CD4-positive, CD25-positive, alpha-beta regulatory T cell (primary cell): ENCODE data around the gene RHD. TPM values are rescaled to one million over a fixed set of nuclear protein-coding genes. Genes with fewer than 3 reads are reported as not detected.
A peak's percentile ranks its signal among the peaks of the same experiment; 100 is the strongest.
"Not testable (repeated sequence)": the region's sequence is repeated elsewhere in the genome, so short reads cannot be mapped to it uniquely, and the experiment has no call there.

Experiments used
- ATAC-seq, 2 donors: fragments of 150-1000 bp; cut with Tn5 transposase; one replicate each; pipeline ENCODE4 v1.10.0; 2021; ENCODE audit warnings: low read depth in 2 of 2, moderate number of reproducible peaks in 2 of 2, moderate library complexity in 1 of 2
- DNase-seq, 3 donors: peaks; one replicate each; pipeline versions ENCODE4 v3.0.0 to v3.0.0-alpha.2; 2012 to 2022; ENCODE audit warnings: mixed read lengths in 1 of 3
- H3K27ac ChIP-seq: one replicate; pipeline ENCODE4 v1.7.0; 2013; ENCODE audit warnings: mild to moderate bottlenecking, low read length; ENCODE audit not compliant: insufficient read depth, poor library complexity, severe bottlenecking
- H3K27me3 ChIP-seq: one replicate; pipeline ENCODE4 v1.7.0; 2013; ENCODE audit warnings: low read length; ENCODE audit not compliant: control insufficient read depth, insufficient read depth
- H3K36me3 ChIP-seq: one replicate; pipeline ENCODE4 v1.7.0; 2013; ENCODE audit warnings: mild to moderate bottlenecking, low read length, moderate library complexity; ENCODE audit not compliant: control insufficient read depth, insufficient read depth
- H3K4me1 ChIP-seq: 2 replicates; pipeline ENCODE4 v1.7.0; 2013; ENCODE audit warnings: mild to moderate bottlenecking, low read length; ENCODE audit not compliant: insufficient read depth, control insufficient read depth, poor library complexity, severe bottlenecking
- H3K4me3 ChIP-seq: one replicate; pipeline ENCODE4 v1.7.0; 2013; ENCODE audit warnings: low read depth, mild to moderate bottlenecking, low read length, moderate library complexity
- H3K9me3 ChIP-seq, 2 experiments: 1 replicate in 1 of 2; 2 replicates in 1 of 2; pipeline ENCODE4 v1.7.0; 2013; ENCODE audit warnings: low read length in 2 of 2, mild to moderate bottlenecking in 1 of 2, moderate library complexity in 1 of 2; ENCODE audit not compliant: control insufficient read depth in 2 of 2
- H3K27ac Mint-ChIP-seq, 3 donors: one replicate each; pipeline ENCODE4 v1.8.0; 2020 to 2022; ENCODE audit warnings: mild to moderate bottlenecking in 3 of 3, mixed read lengths in 3 of 3, moderate library complexity in 2 of 3
- H3K27me3 Mint-ChIP-seq: one replicate; pipeline ENCODE4 v1.8.0; 2022; ENCODE audit warnings: mild to moderate bottlenecking, mixed read lengths
- H3K36me3 Mint-ChIP-seq: one replicate; pipeline ENCODE4 v1.8.0; 2020; ENCODE audit warnings: mixed read lengths
- H3K4me1 Mint-ChIP-seq, 4 donors: one replicate each; pipeline ENCODE4 v1.8.0; 2020 to 2022; ENCODE audit warnings: mixed read lengths in 4 of 4, mild to moderate bottlenecking in 1 of 4
- H3K4me3 Mint-ChIP-seq, 4 donors: one replicate each; pipeline ENCODE4 v1.8.0; 2020 to 2022; ENCODE audit warnings: mild to moderate bottlenecking in 4 of 4, mixed read lengths in 4 of 4, moderate library complexity in 3 of 4
- H3K9me3 Mint-ChIP-seq, 7 donors: one replicate each; pipeline ENCODE4 v1.8.0; 2020 to 2022; ENCODE audit warnings: mixed read lengths in 7 of 7, mild to moderate bottlenecking in 3 of 7, moderate library complexity in 2 of 7
- polyA plus RNA-seq, 4 donors: library from polyadenylated mRNA; unstranded; fragments of 300-500 nt; fragmentation: Illumina TruSeq; gene quantifications; one replicate each; pipeline ENCODE4 v1.2.3, GENCODE V29; 2021
- total RNA-seq: library from RNA; stranded (reverse); gene quantifications from one replicate; pipeline ENCODE4 v1.2.3, GENCODE V29; 2022

RHD gene
- total and polyA plus RNA-seq, 5 donors from 2014 or later: 0.10 to 0.48 (median 0.29) TPM

DNA sequence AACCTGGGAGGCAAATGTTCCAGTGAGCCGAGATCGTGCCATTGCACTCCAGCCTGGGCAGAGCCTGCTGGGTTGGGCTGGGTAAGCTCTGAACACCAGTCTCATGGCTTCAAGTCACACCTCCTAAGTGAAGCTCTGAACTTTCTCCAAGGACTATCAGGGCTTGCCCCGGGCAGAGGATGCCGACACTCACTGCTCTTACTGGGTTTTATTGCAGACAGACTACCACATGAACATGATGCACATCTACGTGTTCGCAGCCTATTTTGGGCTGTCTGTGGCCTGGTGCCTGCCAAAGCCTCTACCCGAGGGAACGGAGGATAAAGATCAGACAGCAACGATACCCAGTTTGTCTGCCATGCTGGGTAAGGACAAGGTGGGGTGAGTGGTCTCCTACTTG is 28.4 kb downstream of the RHD start:
- H3K4me1 Mint-ChIP-seq, H3K27ac ChIP-seq, H3K36me3 Mint-ChIP-seq, H3K9me3 Mint-ChIP-seq, DNase-seq, H3K27ac Mint-ChIP-seq, H3K4me1 ChIP-seq, ATAC-seq, H3K9me3 ChIP-seq, H3K27me3 ChIP-seq, H3K4me3 Mint-ChIP-seq, H3K27me3 Mint-ChIP-seq, H3K4me3 ChIP-seq, H3K36me3 ChIP-seq: not testable (repeated sequence)

DNA sequence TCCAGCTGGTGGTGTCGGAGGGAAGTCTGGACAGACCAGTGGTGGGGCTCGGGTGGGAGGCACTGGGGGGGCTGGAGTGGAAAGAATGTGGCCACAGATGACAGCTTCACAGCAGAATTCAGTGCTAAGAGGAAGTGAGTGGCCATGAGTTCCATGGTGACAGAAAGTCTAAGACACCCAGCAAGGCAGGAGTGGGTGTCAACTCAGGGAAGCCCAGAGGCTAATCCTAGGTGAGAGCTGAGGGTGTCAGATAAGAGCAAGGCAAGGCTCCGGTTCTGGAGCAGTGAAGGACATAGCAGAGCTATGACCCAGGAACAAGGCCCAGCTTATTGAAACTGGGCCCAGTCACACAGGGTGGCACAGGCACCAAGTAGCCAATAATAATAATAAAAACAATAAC is 30.0 kb downstream of the RHD start:
- H3K9me3 ChIP-seq, H3K4me1 Mint-ChIP-seq, H3K36me3 Mint-ChIP-seq, H3K36me3 ChIP-seq, H3K4me3 ChIP-seq, DNase-seq, H3K27me3 ChIP-seq, H3K27me3 Mint-ChIP-seq, H3K27ac Mint-ChIP-seq, H3K27ac ChIP-seq, H3K4me1 ChIP-seq, H3K9me3 Mint-ChIP-seq, H3K4me3 Mint-ChIP-seq, ATAC-seq: not testable (repeated sequence)

DNA sequence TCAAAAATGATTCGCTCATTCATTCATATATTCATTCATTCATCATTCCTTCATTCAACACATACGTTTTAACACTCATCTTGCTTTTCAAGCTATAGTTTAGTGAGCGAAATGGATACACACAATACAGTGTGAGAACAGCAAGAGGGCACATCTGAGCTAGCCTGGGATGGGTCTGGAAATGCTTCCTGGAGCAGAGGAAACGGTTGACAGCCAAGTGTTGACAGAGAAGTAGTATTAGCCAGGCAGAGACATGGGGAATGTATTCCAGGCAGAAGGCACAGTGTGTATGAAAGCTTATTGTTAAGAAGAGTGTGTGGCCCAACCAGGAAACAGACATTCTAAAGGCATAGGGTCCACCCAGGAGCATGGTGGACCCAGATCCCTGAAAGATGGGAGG is 32.6 kb downstream of the RHD start:
- ATAC-seq, H3K9me3 Mint-ChIP-seq, H3K4me3 ChIP-seq, H3K4me3 Mint-ChIP-seq, H3K27me3 Mint-ChIP-seq, H3K27ac ChIP-seq, H3K4me1 Mint-ChIP-seq, H3K4me1 ChIP-seq, H3K9me3 ChIP-seq, DNase-seq, H3K36me3 ChIP-seq, H3K27me3 ChIP-seq, H3K36me3 Mint-ChIP-seq: not testable (repeated sequence)
- H3K27ac Mint-ChIP-seq: peak overlapping the region in 2 of 3 donors; percentile 28 to 75

DNA sequence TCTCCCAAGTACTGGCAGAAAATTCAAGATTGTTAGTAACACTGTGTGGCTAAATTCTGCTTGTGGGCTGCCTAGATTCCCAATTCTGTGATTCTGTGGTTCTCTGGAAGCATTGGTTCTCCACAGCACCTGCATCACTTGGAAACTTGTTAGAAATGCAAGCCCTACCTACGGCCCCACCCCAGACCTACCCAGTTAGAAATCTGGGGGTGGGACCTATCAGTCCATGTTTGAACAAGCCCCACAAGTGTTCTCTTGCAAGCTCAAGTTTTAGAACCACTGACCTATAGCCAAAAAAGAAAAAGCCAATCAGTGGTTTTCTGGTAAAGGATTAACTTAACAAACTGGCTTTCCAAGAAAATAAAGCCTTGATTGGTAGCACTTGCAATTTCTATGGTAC is 35.9 kb downstream of the RHD start:
- not testable (repeated sequence) for H3K27me3 ChIP-seq, H3K9me3 ChIP-seq, H3K36me3 Mint-ChIP-seq, H3K4me1 Mint-ChIP-seq, ATAC-seq, H3K36me3 ChIP-seq, H3K27ac Mint-ChIP-seq, H3K4me3 Mint-ChIP-seq, DNase-seq, H3K4me3 ChIP-seq, H3K4me1 ChIP-seq, H3K27ac ChIP-seq, H3K27me3 Mint-ChIP-seq, H3K9me3 Mint-ChIP-seq

DNA sequence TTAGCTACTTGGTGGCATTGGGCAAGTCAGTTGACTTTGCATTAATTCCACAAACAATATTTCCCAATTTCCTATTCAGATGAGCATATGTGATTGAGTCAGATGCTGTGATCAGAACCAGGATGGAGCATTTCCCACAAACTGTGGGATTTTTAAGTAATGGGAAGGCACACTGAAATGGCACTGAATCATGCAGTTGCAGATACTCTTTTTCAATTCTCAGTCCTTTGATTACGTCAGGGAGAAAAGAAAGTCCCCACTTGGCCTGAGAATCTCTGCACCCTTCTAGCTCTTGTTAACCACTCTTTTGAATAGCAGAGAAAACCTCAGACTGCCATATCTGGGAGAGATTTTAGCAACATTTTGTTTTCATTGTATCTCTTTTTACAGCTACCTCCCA is 36.8 kb downstream of the RHD start:
- Mint-ChIP-seq H3K27ac (peak overlapping the region in 1 of 3 donors; percentile 54), H3K36me3 (peaks cover 13% of the 10 kb centered on the region)
- not testable (repeated sequence) for H3K9me3 Mint-ChIP-seq, H3K4me1 Mint-ChIP-seq, H3K9me3 ChIP-seq, DNase-seq, ATAC-seq, H3K27me3 ChIP-seq, H3K27ac ChIP-seq, H3K27me3 Mint-ChIP-seq, H3K4me1 ChIP-seq, H3K4me3 Mint-ChIP-seq, H3K4me3 ChIP-seq, H3K36me3 ChIP-seq

DNA sequence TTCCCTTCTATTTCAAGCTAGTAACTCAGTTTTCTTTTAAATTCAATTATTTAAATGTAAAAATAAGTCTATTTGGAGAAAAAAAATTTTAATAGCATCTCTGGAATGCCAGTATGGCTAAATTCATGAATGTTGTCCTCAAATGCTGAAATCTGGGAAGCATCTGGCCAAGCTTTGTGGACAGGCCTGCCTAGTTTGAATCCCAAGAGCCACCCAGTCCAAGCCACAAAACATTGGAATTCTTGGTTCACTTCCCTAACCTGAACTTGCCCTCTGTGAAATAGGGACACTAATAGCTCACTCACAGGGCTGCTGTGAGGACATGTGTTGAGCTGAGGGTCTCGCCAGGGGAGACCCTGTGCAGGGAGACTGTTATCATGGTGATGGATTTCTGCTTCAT is 37.2 kb downstream of the RHD start:
- peaks cover 16% of the 10 kb centered on the region for H3K36me3 Mint-ChIP-seq
- H3K27ac Mint-ChIP-seq, H3K4me3 Mint-ChIP-seq, H3K9me3 Mint-ChIP-seq, H3K27me3 Mint-ChIP-seq, H3K27ac ChIP-seq, ATAC-seq, H3K27me3 ChIP-seq, H3K4me3 ChIP-seq, H3K9me3 ChIP-seq, DNase-seq, H3K4me1 Mint-ChIP-seq, H3K4me1 ChIP-seq, H3K36me3 ChIP-seq: not testable (repeated sequence)

DNA sequence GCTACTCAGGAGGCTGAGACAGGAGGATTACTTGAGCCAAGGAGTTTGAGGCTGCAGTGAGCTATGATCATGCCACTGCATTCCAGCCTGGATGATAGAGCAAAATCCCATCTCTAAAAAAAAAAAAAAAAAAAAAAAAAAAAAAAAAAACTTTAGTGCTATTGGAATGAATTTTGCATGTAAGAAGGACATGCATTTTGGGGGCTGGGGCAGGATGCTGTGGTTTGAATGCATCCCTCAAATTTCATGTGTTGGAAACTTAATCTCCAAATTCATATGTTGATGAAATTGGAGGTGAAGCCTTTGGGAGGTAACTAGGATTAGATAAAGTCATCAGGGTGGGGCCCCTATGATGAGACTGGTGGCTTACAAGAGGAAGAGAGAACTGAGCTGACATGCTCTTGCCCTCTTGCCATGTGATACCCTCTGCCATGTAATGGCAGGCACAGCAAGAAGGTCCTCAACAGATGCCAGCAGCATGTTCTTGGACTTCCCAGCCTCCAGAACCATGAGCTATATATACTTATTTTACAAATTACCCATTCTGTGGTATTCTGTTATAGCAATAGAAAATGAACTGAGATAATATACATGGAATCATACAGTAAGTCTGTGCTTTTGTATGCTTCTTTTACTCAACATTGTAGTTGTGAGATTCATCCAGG is 40.6 kb downstream of the RHD start:
- not testable (repeated sequence) for H3K9me3 ChIP-seq, H3K4me1 ChIP-seq, H3K27ac Mint-ChIP-seq, H3K4me3 Mint-ChIP-seq, H3K27ac ChIP-seq, ATAC-seq, H3K27me3 ChIP-seq, H3K9me3 Mint-ChIP-seq, H3K36me3 ChIP-seq, H3K27me3 Mint-ChIP-seq, H3K4me3 ChIP-seq
- Mint-ChIP-seq H3K4me1 (peaks cover 0 to 11% (median 6%) of the 10 kb centered on the region in 4 donors), H3K36me3 (peaks cover 12% of the 10 kb centered on the region)
- peak in 1 of 3 donors; percentile 11 for DNase-seq

DNA sequence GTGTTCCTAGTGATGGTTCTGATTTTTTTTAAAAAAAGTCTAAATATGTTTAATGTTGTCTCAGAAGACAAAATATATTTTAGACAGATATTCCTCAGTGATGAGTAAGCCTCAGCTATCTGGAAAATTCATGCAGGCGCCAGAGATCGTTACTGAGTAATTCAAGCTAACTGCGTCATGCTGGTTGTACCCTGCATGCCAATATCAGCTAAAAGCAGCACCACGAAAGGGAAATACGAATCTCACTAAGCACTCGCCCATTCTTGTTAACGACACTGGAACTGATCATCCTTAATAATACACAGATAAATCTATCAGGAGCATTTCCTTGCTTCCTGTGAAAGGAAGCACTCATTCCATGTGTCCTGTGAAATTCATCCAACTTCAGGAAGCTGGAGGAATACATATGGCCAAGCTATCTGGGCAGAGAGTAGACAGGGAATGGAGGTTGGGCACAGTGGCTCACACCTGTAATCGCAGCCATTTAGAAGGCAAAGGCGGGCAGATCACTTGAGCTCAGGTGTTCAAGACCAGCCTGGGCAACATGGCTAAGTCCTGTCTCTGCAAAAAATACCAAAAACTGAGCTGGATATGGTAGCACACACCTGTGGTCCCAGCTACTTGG is 48.1 kb downstream of the RHD start:
- H3K27ac Mint-ChIP-seq, H3K36me3 Mint-ChIP-seq, ATAC-seq: not testable (repeated sequence)

More for the DNA sequence above, 48.1 kb downstream of the RHD start:
- H3K36me3 ChIP-seq, H3K4me3 Mint-ChIP-seq, H3K4me1 ChIP-seq, H3K27me3 ChIP-seq, H3K9me3 Mint-ChIP-seq, H3K27ac ChIP-seq, H3K27me3 Mint-ChIP-seq, H3K4me3 ChIP-seq, DNase-seq, H3K9me3 ChIP-seq, H3K4me1 Mint-ChIP-seq: not testable (repeated sequence)
